NCI-H510A (cell line): ENCODE data around the gene HSFX3.
A peak's percentile ranks its signal among the peaks of the same experiment; 100 is the strongest.
"Not testable (repeated sequence)": the region's sequence is repeated elsewhere in the genome, so short reads cannot be mapped to it uniquely, and the experiment has no call there.

ENCODE experiments used
- DNase-seq: peaks from one replicate; lab custom pipeline; 2025; lab: John Stamatoyannopoulos, UW

HSFX3 gene

GRCh38 chrX:149517308-149517707 lies 32.4 kb downstream of the HSFX3 start:
- no peak for DNase-seq

- DNase-seq: no peak
Measured at GRCh38 chrX:149516604-149517003, 33.1 kb downstream of the HSFX3 start.

- DNase-seq: no peak
Measured at GRCh38 chrX:149515954-149516602, 33.6 kb downstream of the HSFX3 start.

- no peak for DNase-seq
Measured at GRCh38 chrX:149513825-149514428, 35.8 kb downstream of the HSFX3 start.

- DNase-seq: peak; percentile 3
Measured at GRCh38 chrX:149512225-149512885, 37.4 kb downstream of the HSFX3 start.

GRCh38 chrX:149511081-149511480 lies 38.6 kb downstream of the HSFX3 start:
- DNase-seq: no peak

- no peak for DNase-seq
Measured at GRCh38 chrX:149510386-149510785, 39.3 kb downstream of the HSFX3 start.

- DNase-seq: no peak
Measured at GRCh38 chrX:149508467-149508866, 41.3 kb downstream of the HSFX3 start.

GRCh38 chrX:149506349-149506748 lies 43.4 kb downstream of the HSFX3 start:
- no peak for DNase-seq

GRCh38 chrX:149505671-149506070 lies 44.1 kb downstream of the HSFX3 start:
- no peak for DNase-seq

- DNase-seq: peak; percentile 90
Measured at GRCh38 chrX:149504915-149505651, 44.6 kb downstream of the HSFX3 start, which contains the start of gene IDS. TSS of gene IDS (minus strand) at chrX:149505306. CDS start at chrX:149505137, 169 bp downstream.

- DNase-seq: peak; percentile 70
Measured at GRCh38 chrX:149504226-149504914, 45.4 kb downstream of the HSFX3 start.

GRCh38 chrX:149503446-149503845 lies 46.3 kb downstream of the HSFX3 start:
- not testable (repeated sequence) for DNase-seq

- not testable (repeated sequence) for DNase-seq
Measured at GRCh38 chrX:149502923-149503322, 46.8 kb downstream of the HSFX3 start.

GRCh38 chrX:149499766-149500165 lies 50.0 kb downstream of the HSFX3 start:
- DNase-seq: no peak

- DNase-seq: no peak
Measured at GRCh38 chrX:149498767-149499166, 51.0 kb downstream of the HSFX3 start.
